Measurements from ENCODE around the gene NR2C2AP. TPM values are rescaled to one million over a fixed set of nuclear protein-coding genes. Genes with fewer than 3 reads are reported as not detected.
A peak's percentile ranks its signal among the peaks of the same experiment; 100 is the strongest.

Gene NR2C2AP
- total RNA-seq, 4 donors from 2014 or later, result 5.0 to 11.6 (median 8.7) TPM

GRCh38 chr19:19171821-19172532, 31.2 kb downstream of the NR2C2AP start:
- Histone ChIP-seq H3K4me3 (no peak overlapping the region), H3K27ac (no peak overlapping the region), H3K36me3 (peaks cover 0 to 10% (median 0%) of the 10 kb centered on the region in 3 donors), H3K4me1 (peaks cover 0 to 14% (median 7%) of the 10 kb centered on the region in 4 donors), H3K27me3 (no peaks in the 10 kb centered on the region), H3K9me3 (no peaks in the 10 kb centered on the region)
- DNase-seq, result no peak
- no peak for TF ChIP-seq POLR2A (IDR thresholded peaks at IDR 0.05)
- no peak for TF ChIP-seq CTCF (IDR thresholded peaks at IDR 0.05)

- H3K36me3 ChIP-seq, result peaks cover 0 to 6% (median 0%) of the 10 kb centered on the region in 3 donors
- TF ChIP-seq POLR2A (IDR thresholded peaks at IDR 0.05), result no peak
- TF ChIP-seq CTCF (IDR thresholded peaks at IDR 0.05), result no peak
- no peak for DNase-seq
- no peak overlapping the region for H3K27ac ChIP-seq
- no peak overlapping the region for H3K4me3 ChIP-seq
- no peaks in the 10 kb centered on the region for H3K9me3 ChIP-seq
- peaks cover 0 to 14% (median 7%) of the 10 kb centered on the region in 4 donors for H3K4me1 ChIP-seq
- H3K27me3 ChIP-seq, result no peaks in the 10 kb centered on the region
These were observed 32.1 kb downstream of the NR2C2AP start for GRCh38 chr19:19170873-19171672.

DNA sequence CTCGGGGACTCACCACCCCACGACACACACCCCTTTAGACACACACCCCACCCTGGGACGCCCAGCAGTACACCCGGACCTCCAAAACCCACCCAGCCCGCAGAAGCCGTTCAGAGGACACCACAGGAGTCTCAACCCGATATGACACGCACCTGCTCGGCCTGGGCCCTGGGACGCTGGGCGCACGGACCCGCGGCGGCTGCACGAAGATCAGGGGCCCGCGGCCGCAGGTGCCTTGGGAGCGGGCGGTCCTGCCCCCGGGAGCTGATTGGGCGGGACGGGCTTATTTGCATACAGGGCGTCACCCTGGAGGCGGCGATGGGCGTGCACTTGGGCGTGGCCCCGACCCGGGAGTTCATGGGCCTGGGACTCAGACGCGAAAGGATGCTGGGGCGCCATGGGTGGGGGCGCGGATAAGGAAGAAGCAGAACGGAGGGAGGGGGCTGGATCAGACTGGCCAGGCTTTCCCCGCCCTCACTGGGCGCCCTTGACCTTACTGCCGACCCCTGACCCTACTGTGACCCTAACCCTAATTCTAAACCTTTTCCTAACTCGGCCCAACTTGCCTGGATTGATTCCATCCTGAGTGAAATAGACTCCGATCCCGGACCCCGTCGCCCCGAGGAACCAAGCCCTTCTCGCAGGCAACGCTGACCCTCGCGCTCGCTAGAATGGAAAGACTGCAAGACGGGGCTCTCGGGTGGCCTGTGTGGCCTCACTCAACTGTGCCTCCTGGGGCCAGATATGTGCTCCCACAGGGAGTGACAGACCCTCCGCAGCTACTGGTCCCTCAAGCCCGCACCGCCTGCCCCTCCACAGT, 33.0 kb downstream of the NR2C2AP start, which contains the start of gene MEF2B:
TSS of gene MEF2B (minus strand) at position 211 of the 820 bp plus-strand sequence. CDS start 19,528 bp downstream, outside the sequence.
- DNase-seq, result peak; percentile 85 to 91 (median 90)
- H3K4me3 ChIP-seq, result peak within 1 kb of the TSS in 3 of 4 donors; percentile 37 to 43 (median 38)
- TF ChIP-seq POLR2A (IDR thresholded peaks at IDR 0.05) (no peak), CTCF (IDR thresholded peaks at IDR 0.05) (no peak)

GRCh38 chr19:19169236-19170052, 33.8 kb downstream of the NR2C2AP start:
- peaks cover 0 to 14% (median 7%) of the 10 kb centered on the region in 4 donors for H3K4me1 ChIP-seq
- no peaks in the 10 kb centered on the region for H3K9me3 ChIP-seq
- TF ChIP-seq CTCF (IDR thresholded peaks at IDR 0.05) (no peak), POLR2A (IDR thresholded peaks at IDR 0.05) (no peak)
- H3K36me3 ChIP-seq, result no peaks in the 10 kb centered on the region
- H3K27ac ChIP-seq, result no peak overlapping the region
- no peak for DNase-seq
- H3K4me3 ChIP-seq, result peak overlapping the region in 3 of 4 donors; percentile 37 to 43 (median 38)
- no peaks in the 10 kb centered on the region for H3K27me3 ChIP-seq

More for the DNA sequence above, 33.0 kb downstream of the NR2C2AP start, which contains the start of gene MEF2B:
- no peaks in the 10 kb centered on the region for H3K9me3 ChIP-seq
- no peak within 1 kb of the TSS for H3K27ac ChIP-seq
- no peaks in the 10 kb centered on the region for H3K27me3 ChIP-seq
- H3K36me3 ChIP-seq, result no peaks in the 10 kb centered on the region
- peaks cover 0 to 14% (median 7%) of the 10 kb centered on the region in 4 donors for H3K4me1 ChIP-seq

All from Peyer's patch (tissue), 4 donors.